Tibial nerve (tissue), 4 donors: ENCODE data around the gene UBXN7. TPM values are rescaled to one million over a fixed set of nuclear protein-coding genes. Genes with fewer than 3 reads are reported as not detected.
"Not testable (repeated sequence)": the region's sequence is repeated elsewhere in the genome, so short reads cannot be mapped to it uniquely, and the experiment has no call there.

Source experiments
- DNase-seq, 2 donors: peaks; one replicate each; pipeline ENCODE4 v3.0.0-alpha.2; 2019; ENCODE audit warnings: low spot score in 2 of 2
- H3K27ac ChIP-seq, 4 donors: fragments of 200-600 bp; sonication (generic) in 3 of 4; one replicate each; pipeline ENCODE4 v1.5.1; 2017 to 2019; ENCODE audit warnings: mild to moderate bottlenecking in 1 of 4
- H3K27me3 ChIP-seq, 2 donors: fragments of 200-600 bp; sonication (generic) in 1 of 2; one replicate each; pipeline versions ENCODE4 v1.5.1 to v1.6.0; 2017 to 2019
- H3K36me3 ChIP-seq, 3 donors: fragments of 200-600 bp; sonication (generic); one replicate each; pipeline ENCODE4 v1.5.1; 2018 to 2019
- H3K4me1 ChIP-seq, 4 donors: fragments of 200-600 bp; sonication (generic) in 3 of 4; one replicate each; pipeline ENCODE4 v1.5.1; 2017 to 2019
- H3K4me3 ChIP-seq, 4 donors: fragments of 200-600 bp; sonication (generic) in 3 of 4; one replicate each; pipeline ENCODE4 v1.5.1; 2017 to 2019; ENCODE audit warnings: mild to moderate bottlenecking in 1 of 4, moderate library complexity in 1 of 4
- H3K9me3 ChIP-seq, 4 donors: fragments of 200-600 bp; sonication (generic) in 3 of 4; one replicate each; pipeline ENCODE4 v1.5.1; 2017 to 2019
- CTCF ChIP-seq, 5 experiments: fragments of 200-600 bp in 3 of 5; fragments of 450-650 bp in 2 of 5; sonication (generic) in 3 of 5; IDR thresholded peaks; one replicate each; pipeline ENCODE4 v1.5.1; 2016 to 2019; ENCODE audit warnings: antibody characterized with exemption in 5 of 5, mild to moderate bottlenecking in 3 of 5, moderate library complexity in 2 of 5
- EP300 ChIP-seq, 2 donors: sonication (generic); formaldehyde crosslinking; IDR thresholded peaks; one replicate each; pipeline ENCODE4 v1.6.1; 2017; ENCODE audit warnings: antibody characterized with exemption in 2 of 2, mild to moderate bottlenecking in 1 of 2
- POLR2A ChIP-seq, 2 donors: fragments of 450-650 bp; IDR thresholded peaks; one replicate each; pipeline ENCODE4 v1.6.1; 2017; ENCODE audit warnings: antibody characterized with exemption in 2 of 2, mild to moderate bottlenecking in 2 of 2, moderate library complexity in 2 of 2
- WGBS, 2 donors: methylation state at CpG; one replicate each; pipeline ENCODE4 v1.1.5; 2018; 5-methylcytosine and 5-hydroxymethylcytosine counted together
- total RNA-seq, 4 donors: library from RNA; depleted of rRNA; stranded (reverse); fragments of >200 nt; gene quantifications; one replicate each; pipeline ENCODE4 v1.1.0, GENCODE V29; 2016

Gene UBXN7
- total RNA-seq, 4 donors from 2014 or later, result 19.0 to 25.2 (median 21.4) TPM

GRCh38 chr3:196428041-196428440 lies 4.2 kb downstream of the UBXN7 start:
- H3K27ac ChIP-seq, result no peak overlapping the region
- no peak for TF ChIP-seq EP300 (IDR thresholded peaks at IDR 0.05)
- no peak for TF ChIP-seq CTCF (IDR thresholded peaks at IDR 0.05)
- no peak for TF ChIP-seq POLR2A (IDR thresholded peaks at IDR 0.05)
- H3K27me3 ChIP-seq, result no peaks in the 10 kb centered on the region
- H3K4me1 ChIP-seq, result peaks cover 0 to 48% (median 10%) of the 10 kb centered on the region in 4 donors
- WGBS, 2 donors, result 83 to 87% methylated on average over 6 of the region's 6 CpGs
- H3K36me3 ChIP-seq, result peaks cover 0 to 15% (median 0%) of the 10 kb centered on the region in 3 donors
- DNase-seq, result no peak
- no peak overlapping the region for H3K4me3 ChIP-seq
- no peaks in the 10 kb centered on the region for H3K9me3 ChIP-seq

GRCh38 chr3:196424421-196424820 lies 7.8 kb downstream of the UBXN7 start:
- H3K27me3 ChIP-seq, DNase-seq, H3K4me3 ChIP-seq, H3K27ac ChIP-seq, H3K9me3 ChIP-seq: not testable (repeated sequence)
- H3K4me1 ChIP-seq, result peaks cover 0 to 49% (median 5%) of the 10 kb centered on the region in 4 donors
- H3K36me3 ChIP-seq, result peaks cover 0 to 15% (median 0%) of the 10 kb centered on the region in 3 donors
- 97 to 98% methylated on average over 6 of the region's 6 CpGs for WGBS, 2 donors

GRCh38 chr3:196423044-196423781 lies 9.0 kb downstream of the UBXN7 start:
- Histone ChIP-seq H3K36me3 (peaks cover 0 to 15% (median 0%) of the 10 kb centered on the region in 3 donors), H3K4me1 (peaks cover 0 to 40% (median 5%) of the 10 kb centered on the region in 4 donors), H3K9me3 (no peaks in the 10 kb centered on the region), H3K27me3 (no peaks in the 10 kb centered on the region), H3K27ac (no peak overlapping the region), H3K4me3 (no peak overlapping the region)
- WGBS, 2 donors, result 61 to 68% methylated on average over 5 to 10 of the region's 10 CpGs
- TF ChIP-seq POLR2A (IDR thresholded peaks at IDR 0.05), result no peak
- no peak for TF ChIP-seq CTCF (IDR thresholded peaks at IDR 0.05)
- TF ChIP-seq EP300 (IDR thresholded peaks at IDR 0.05), result no peak
- DNase-seq, result no peak

GRCh38 chr3:196421668-196422067 lies 10.6 kb downstream of the UBXN7 start:
- WGBS, 2 donors, result 95 to 97% methylated on average over 5 of the region's 5 CpGs
- not testable (repeated sequence) for H3K36me3 ChIP-seq, H3K27me3 ChIP-seq, H3K27ac ChIP-seq, DNase-seq, H3K9me3 ChIP-seq, H3K4me3 ChIP-seq
- H3K4me1 ChIP-seq, result peaks cover 0 to 25% (median 5%) of the 10 kb centered on the region in 4 donors

- H3K9me3 ChIP-seq, result no peaks in the 10 kb centered on the region
- no peak overlapping the region for H3K27ac ChIP-seq
- TF ChIP-seq CTCF (IDR thresholded peaks at IDR 0.05) (no peak), POLR2A (IDR thresholded peaks at IDR 0.05) (no peak), EP300 (IDR thresholded peaks at IDR 0.05) (no peak)
- 90 to 94% methylated on average over 6 of the region's 6 CpGs for whole genome bisulfite sequencing, 2 donors
- no peaks in the 10 kb centered on the region for H3K36me3 ChIP-seq
- no peak overlapping the region for H3K4me3 ChIP-seq
- H3K4me1 ChIP-seq, result peaks cover 0 to 28% (median 5%) of the 10 kb centered on the region in 4 donors
- H3K27me3 ChIP-seq, result no peaks in the 10 kb centered on the region
- DNase-seq, result no peak
These were observed 12.8 kb downstream of the UBXN7 start for GRCh38 chr3:196419386-196419785.

GRCh38 chr3:196418601-196419000 lies 13.6 kb downstream of the UBXN7 start:
- TF ChIP-seq POLR2A (IDR thresholded peaks at IDR 0.05) (no peak), CTCF (IDR thresholded peaks at IDR 0.05) (no peak), EP300 (IDR thresholded peaks at IDR 0.05) (no peak)
- no peak overlapping the region for H3K4me3 ChIP-seq
- H3K9me3 ChIP-seq, result no peaks in the 10 kb centered on the region
- WGBS, 2 donors, result 93 to 94% methylated on average over 6 of the region's 6 CpGs
- no peaks in the 10 kb centered on the region for H3K36me3 ChIP-seq
- no peak overlapping the region for H3K27ac ChIP-seq
- no peak for DNase-seq
- H3K4me1 ChIP-seq, result peaks cover 0 to 27% (median 5%) of the 10 kb centered on the region in 4 donors
- no peaks in the 10 kb centered on the region for H3K27me3 ChIP-seq
